DOHH2 (cell line): ENCODE measurements around the gene PTGFRN.

Experiments
- H3F3A ChIP-seq: fragments of 200-600 bp; sonication (generic), shearing (Covaris generic); 2 replicates; pipeline ENCODE4 v1.6.0; 2016; ENCODE audit warnings: antibody characterized with exemption, mild to moderate bottlenecking; ENCODE audit not compliant: control insufficient read depth, insufficient read depth
- H3K27ac ChIP-seq: fragments of 200-600 bp; sonication (generic); 2 replicates; pipeline ENCODE4 v1.5.1; 2014; ENCODE audit warnings: low read depth, mild to moderate bottlenecking, low read length, moderate library complexity
- H3K27me3 ChIP-seq: fragments of 200-600 bp; sonication (generic); 2 replicates; pipeline ENCODE4 v1.6.1; 2014; ENCODE audit warnings: mild to moderate bottlenecking, low read length, mixed read lengths; ENCODE audit not compliant: control insufficient read depth
- H3K36me3 ChIP-seq: fragments of 200-600 bp; sonication (generic); 2 replicates; pipeline ENCODE4 v1.6.1; 2014; ENCODE audit warnings: mild to moderate bottlenecking, low read length, moderate library complexity, mixed read lengths; ENCODE audit not compliant: control insufficient read depth
- H3K4me1 ChIP-seq: fragments of 200-600 bp; sonication (generic); 2 replicates; pipeline ENCODE4 v1.6.1; 2014; ENCODE audit warnings: mild to moderate bottlenecking, low read length, mixed read lengths; ENCODE audit not compliant: control insufficient read depth
- H3K4me2 ChIP-seq: fragments of 200-600 bp; sonication (generic); 2 replicates; pipeline ENCODE4 v1.6.0; 2014; ENCODE audit warnings: mild to moderate bottlenecking, low read length, moderate library complexity
- H3K4me3 ChIP-seq: fragments of 200-600 bp; sonication (generic); 2 replicates; pipeline ENCODE4 v1.5.1; 2014; ENCODE audit warnings: mild to moderate bottlenecking, low read length, mixed read lengths
- H3K79me2 ChIP-seq: fragments of 200-600 bp; sonication (generic); 2 replicates; pipeline ENCODE4 v1.6.1; 2014; ENCODE audit warnings: mild to moderate bottlenecking, low read length, mixed read lengths; ENCODE audit not compliant: control insufficient read depth
- H3K9me2 ChIP-seq: fragments of 200-600 bp; sonication (generic); replicated peaks from 2 replicates; pipeline ENCODE4 v1.6.1; 2014; ENCODE audit warnings: mild to moderate bottlenecking, low read length, mixed read lengths; ENCODE audit not compliant: control insufficient read depth
- H3K9me3 ChIP-seq: fragments of 200-600 bp; sonication (generic); 2 replicates; pipeline ENCODE4 v1.6.1; 2014; ENCODE audit warnings: antibody characterized with exemption, low read length, mixed read lengths; ENCODE audit not compliant: control insufficient read depth, insufficient read depth
- H4K20me1 ChIP-seq: fragments of 200-600 bp; sonication (generic); 2 replicates; pipeline ENCODE4 v1.6.0; 2014; ENCODE audit warnings: low read depth, mild to moderate bottlenecking, antibody characterized with exemption, low read length, moderate library complexity; ENCODE audit not compliant: control insufficient read depth, insufficient read depth
- EZH2phosphoT487 ChIP-seq: fragments of 200-600 bp; sonication (generic); IDR thresholded peaks from 2 replicates; pipeline ENCODE4 v1.6.1; 2017; ENCODE audit warnings: borderline replicate concordance, mild to moderate bottlenecking, antibody characterized with exemption, low read length, moderate library complexity, mixed read lengths
- TF ChIP-seq, protein P1 (sequence below): fragments of 200-600 bp; sonication (generic); IDR thresholded peaks from one replicate; pipeline ENCODE4 v1.5.1; 2014; ENCODE audit warnings: antibody characterized with exemption, mild to moderate bottlenecking, low read depth, low read length; ENCODE audit not compliant: poor library complexity, severe bottlenecking

PTGFRN gene

GRCh38 chr1:116944613-116945012 is 34.9 kb downstream of the PTGFRN start:
- TF ChIP-seq, protein P1, sequence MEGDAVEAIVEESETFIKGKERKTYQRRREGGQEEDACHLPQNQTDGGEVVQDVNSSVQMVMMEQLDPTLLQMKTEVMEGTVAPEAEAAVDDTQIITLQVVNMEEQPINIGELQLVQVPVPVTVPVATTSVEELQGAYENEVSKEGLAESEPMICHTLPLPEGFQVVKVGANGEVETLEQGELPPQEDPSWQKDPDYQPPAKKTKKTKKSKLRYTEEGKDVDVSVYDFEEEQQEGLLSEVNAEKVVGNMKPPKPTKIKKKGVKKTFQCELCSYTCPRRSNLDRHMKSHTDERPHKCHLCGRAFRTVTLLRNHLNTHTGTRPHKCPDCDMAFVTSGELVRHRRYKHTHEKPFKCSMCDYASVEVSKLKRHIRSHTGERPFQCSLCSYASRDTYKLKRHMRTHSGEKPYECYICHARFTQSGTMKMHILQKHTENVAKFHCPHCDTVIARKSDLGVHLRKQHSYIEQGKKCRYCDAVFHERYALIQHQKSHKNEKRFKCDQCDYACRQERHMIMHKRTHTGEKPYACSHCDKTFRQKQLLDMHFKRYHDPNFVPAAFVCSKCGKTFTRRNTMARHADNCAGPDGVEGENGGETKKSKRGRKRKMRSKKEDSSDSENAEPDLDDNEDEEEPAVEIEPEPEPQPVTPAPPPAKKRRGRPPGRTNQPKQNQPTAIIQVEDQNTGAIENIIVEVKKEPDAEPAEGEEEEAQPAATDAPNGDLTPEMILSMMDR: no peak
- no peak for TF ChIP-seq EZH2phosphoT487
- H3K79me2 ChIP-seq: no peaks in the 10 kb centered on the region
- H3K27ac ChIP-seq: no peak overlapping the region
- H3K4me2 ChIP-seq: no peak overlapping the region
- no peaks in the 10 kb centered on the region for H3F3A ChIP-seq
- peaks cover 11% of the 10 kb centered on the region; the same call in 1 of the 2 replicates for H3K27me3 ChIP-seq
- no peaks in the 10 kb centered on the region for H3K36me3 ChIP-seq
- no peaks in the 10 kb centered on the region for H3K9me2 ChIP-seq
- no peak overlapping the region for H3K4me3 ChIP-seq
- no peaks in the 10 kb centered on the region for H3K4me1 ChIP-seq
- H4K20me1 ChIP-seq: no peaks in the 10 kb centered on the region
- H3K9me3 ChIP-seq: no peaks in the 10 kb centered on the region

DNA sequence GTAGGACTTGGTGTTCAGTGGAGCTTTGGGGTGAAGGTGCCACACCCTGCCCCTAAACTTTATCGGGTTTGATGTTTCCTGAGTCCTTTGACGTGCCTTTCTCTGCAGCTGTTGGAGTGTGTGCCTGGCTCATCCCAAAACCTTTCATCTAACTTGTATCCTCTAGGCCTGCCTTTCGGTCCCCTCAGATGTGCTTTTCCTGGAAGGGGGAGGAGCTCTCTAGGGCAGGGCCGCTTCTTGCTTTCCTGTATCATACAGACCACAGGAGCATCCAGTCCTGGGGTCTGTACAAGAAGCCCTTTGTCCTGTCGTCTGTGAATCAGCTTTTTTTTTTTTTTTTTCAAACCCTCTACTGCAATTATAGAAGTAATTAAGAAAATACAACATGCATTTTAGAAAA is 35.7 kb downstream of the PTGFRN start:
- no peaks in the 10 kb centered on the region for H3K9me2 ChIP-seq
- no peaks in the 10 kb centered on the region for H3F3A ChIP-seq
- H4K20me1 ChIP-seq: no peaks in the 10 kb centered on the region
- H3K9me3 ChIP-seq: no peaks in the 10 kb centered on the region
- H3K79me2 ChIP-seq: no peaks in the 10 kb centered on the region
- no peak overlapping the region for H3K27ac ChIP-seq
- TF ChIP-seq, protein P1: no peak
- no peak for TF ChIP-seq EZH2phosphoT487
- H3K27me3 ChIP-seq: peaks cover 11% of the 10 kb centered on the region; the same call in 1 of the 2 replicates
- no peak overlapping the region for H3K4me2 ChIP-seq
- H3K4me3 ChIP-seq: no peak overlapping the region
- H3K36me3 ChIP-seq: no peaks in the 10 kb centered on the region
- H3K4me1 ChIP-seq: no peaks in the 10 kb centered on the region

DNA sequence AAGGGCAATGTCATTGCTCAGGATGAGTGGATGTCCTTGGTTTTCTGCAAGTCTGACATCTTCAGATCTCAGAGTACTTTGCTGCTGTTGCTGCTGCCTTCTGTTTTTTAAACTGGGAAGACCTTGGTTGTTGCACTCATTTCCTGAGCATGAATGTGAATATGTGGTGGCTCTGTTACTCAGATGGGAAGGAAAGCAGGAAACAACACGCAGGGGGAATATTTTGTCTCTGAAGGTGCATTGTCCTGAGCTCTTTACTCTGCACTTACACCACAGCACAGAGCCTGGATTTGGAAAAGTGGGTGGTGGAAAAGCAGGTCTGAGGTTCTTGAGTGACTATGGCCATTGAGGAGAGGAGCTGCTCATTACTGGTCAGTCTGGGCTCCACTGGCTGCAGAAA is 36.3 kb downstream of the PTGFRN start:
- H3K27me3 ChIP-seq: peaks cover 7% of the 10 kb centered on the region; the same call in 1 of the 2 replicates
- no peaks in the 10 kb centered on the region for H3F3A ChIP-seq
- H3K79me2 ChIP-seq: no peaks in the 10 kb centered on the region
- H3K9me2 ChIP-seq: no peaks in the 10 kb centered on the region
- no peaks in the 10 kb centered on the region for H3K4me1 ChIP-seq
- no peaks in the 10 kb centered on the region for H3K9me3 ChIP-seq
- no peak overlapping the region for H3K4me3 ChIP-seq
- no peaks in the 10 kb centered on the region for H4K20me1 ChIP-seq
- TF ChIP-seq EZH2phosphoT487: no peak
- TF ChIP-seq, protein P1: no peak
- H3K27ac ChIP-seq: no peak overlapping the region
- H3K36me3 ChIP-seq: no peaks in the 10 kb centered on the region
- no peak overlapping the region for H3K4me2 ChIP-seq
